BJ (cell line): ENCODE measurements around the gene ZNF579. TPM values are rescaled to one million over a fixed set of nuclear protein-coding genes. Genes with fewer than 3 reads are reported as not detected.

Source experiments
- CTCF ChIA-PET: fragments of 350-600 bp; formaldehyde crosslinking; extraction: SDS; loops from one replicate; lab custom pipeline; 2021; ENCODE audit warnings: antibody characterized with exemption, inconsistent platforms; lab: Yijun Ruan, JAX
- POLR2A ChIA-PET: fragments of 300-600 bp; sonication (Branson Sonifier 250); formaldehyde crosslinking; extraction: SDS; loops from one replicate; lab custom pipeline; 2021; ENCODE audit warnings: antibody characterized with exemption; lab: Charles Lee
- DNase-seq: peaks from one replicate; pipeline ENCODE4 v3.0.0-alpha.2; 2011; ENCODE audit warnings: low read depth
- H3K27me3 ChIP-seq: 2 replicates; pipeline ENCODE4 v1.6.0; 2011; ENCODE audit warnings: low read length; ENCODE audit not compliant: control insufficient read depth, insufficient read depth
- H3K36me3 ChIP-seq: 2 replicates; pipeline ENCODE4 v1.5.1; 2011; ENCODE audit warnings: low read length; ENCODE audit not compliant: control insufficient read depth, insufficient read depth
- H3K4me3 ChIP-seq: 2 replicates; pipeline ENCODE4 v1.5.1; 2011; ENCODE audit warnings: low read depth, mild to moderate bottlenecking, control low read depth, low read length
- CTCF ChIP-seq: IDR thresholded peaks from 2 replicates; pipeline ENCODE4 v1.5.1; 2011; ENCODE audit warnings: low read depth, mild to moderate bottlenecking, control low read depth, inconsistent platforms, low read length, moderate library complexity; ENCODE audit not compliant: insufficient read depth
- polyA plus RNA-seq: library from polyadenylated mRNA; depleted of rRNA; stranded (reverse); fragments of >200 nt; gene quantifications from 2 replicates; pipeline ENCODE4 v1.2.3, GENCODE V29; 2011

Gene ZNF579
- polyA plus RNA-seq, 1 experiment: 2.6 TPM

DNA sequence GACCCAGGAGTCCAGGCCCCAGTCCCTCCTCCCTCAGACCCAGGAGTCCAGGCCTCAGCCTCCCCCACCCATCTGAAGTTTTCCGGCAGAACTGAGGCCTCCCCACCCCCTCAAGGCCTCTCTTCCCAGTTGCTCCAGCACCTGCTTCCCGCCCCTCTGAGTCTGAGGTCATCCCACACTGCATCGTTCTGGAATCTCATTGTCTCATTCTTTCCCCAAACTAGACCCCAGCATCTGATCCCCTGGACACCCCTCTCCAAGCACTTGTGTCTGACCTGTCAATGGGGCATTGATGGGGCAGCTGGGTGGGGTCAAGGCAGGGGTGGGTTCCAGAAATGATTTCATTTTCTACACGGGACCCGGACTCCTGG lies 42.9 kb downstream of the ZNF579 start:
- Histone ChIP-seq H3K27me3 (no peaks in the 10 kb centered on the region), H3K4me3 (no peak overlapping the region), H3K36me3 (no peaks in the 10 kb centered on the region)
- no peak for TF ChIP-seq CTCF
- DNase-seq: no peak
- CTCF ChIA-PET: interaction anchor here (1.5 kb wide), 1 partner anchor 9 kb away, joined by 4 read pairs; no protein-coding TSS in a partner anchor
- POLR2A ChIA-PET: no interaction called here

GRCh38 chr19:55536951-55537740 lies 43.5 kb downstream of the ZNF579 start, which contains the start of gene SBK2:
Gene SBK2, minus strand, starts transcription at chr19:55537133. Its CDS starts 839 bp downstream, at chr19:55536294.
- no peak within 1 kb of the TSS for H3K4me3 ChIP-seq
- peak; percentile 25; the same call in 1 of the 2 replicates for TF ChIP-seq CTCF
- ChIA-PET CTCF (interaction anchor here (1.5 kb wide), 1 partner anchor 9 kb away, joined by 4 read pairs; no protein-coding TSS in a partner anchor), POLR2A (no interaction called here)
- H3K36me3 ChIP-seq: no peaks in the 10 kb centered on the region
- DNase-seq: no peak
- H3K27me3 ChIP-seq: no peaks in the 10 kb centered on the region

DNA sequence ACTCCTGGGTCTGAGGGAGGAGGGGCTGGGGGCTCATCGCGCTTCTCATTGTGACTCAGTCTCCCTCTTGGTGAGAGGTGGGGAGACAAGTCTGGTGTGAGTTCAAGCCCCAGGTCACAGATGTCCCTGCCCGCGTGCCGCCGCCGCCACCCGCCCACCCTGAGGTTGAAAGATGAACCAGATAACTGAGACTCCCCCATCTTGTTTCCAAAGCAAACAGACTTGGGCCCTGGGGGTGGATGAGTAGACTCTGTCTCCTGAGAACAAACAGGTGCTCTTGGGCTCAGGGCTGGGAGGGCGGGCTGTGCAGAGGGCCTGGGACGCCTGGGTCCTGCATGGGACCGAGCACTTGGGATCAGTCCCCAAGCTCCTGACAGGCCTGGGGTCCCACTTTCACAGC lies 44.3 kb downstream of the ZNF579 start:
- Histone ChIP-seq H3K27me3 (no peaks in the 10 kb centered on the region), H3K36me3 (no peaks in the 10 kb centered on the region), H3K4me3 (no peak overlapping the region)
- ChIA-PET CTCF (interaction anchor here (1.1 to 1.8 kb wide), 2 partner anchors 70 to 96 kb away, joined by 3 to 4 read pairs; no protein-coding TSS in a partner anchor), POLR2A (no interaction called here)
- DNase-seq: no peak
- TF ChIP-seq CTCF: no peak

GRCh38 chr19:55535965-55536350 lies 44.7 kb downstream of the ZNF579 start:
- CTCF ChIA-PET: interaction anchor here (0.7 to 1.8 kb wide), 3 partner anchors 10 to 97 kb away, joined by 3 to 4 read pairs (median 3); no protein-coding TSS in a partner anchor

More at GRCh38 chr19:55535965-55536350, 44.7 kb downstream of the ZNF579 start:
- Histone ChIP-seq H3K27me3 (no peaks in the 10 kb centered on the region), H3K36me3 (no peaks in the 10 kb centered on the region), H3K4me3 (no peak overlapping the region)
- POLR2A ChIA-PET: interaction anchor here (0.6 kb wide), 1 partner anchor 59 kb away, joined by 4 read pairs; no protein-coding TSS in a partner anchor
- no peak for DNase-seq
- TF ChIP-seq CTCF: no peak
